MM.1S (cell line): ENCODE results near the gene LDLRAD3.

Experiments
- CTCF ChIP-seq: fragments of 300-600 bp; sonication (generic); IDR thresholded peaks from 2 replicates; pipeline ENCODE4 v1.5.1; 2016; ENCODE audit warnings: antibody characterized with exemption, low read length, mixed read lengths
- EZH2 ChIP-seq: fragments of 300-600 bp; sonication (generic); optimal IDR thresholded peaks from 2 replicates; pipeline ENCODE3; 2017; ENCODE audit warnings: low read depth, mild to moderate bottlenecking, antibody characterized with exemption, low read length, mixed read lengths

DNA sequence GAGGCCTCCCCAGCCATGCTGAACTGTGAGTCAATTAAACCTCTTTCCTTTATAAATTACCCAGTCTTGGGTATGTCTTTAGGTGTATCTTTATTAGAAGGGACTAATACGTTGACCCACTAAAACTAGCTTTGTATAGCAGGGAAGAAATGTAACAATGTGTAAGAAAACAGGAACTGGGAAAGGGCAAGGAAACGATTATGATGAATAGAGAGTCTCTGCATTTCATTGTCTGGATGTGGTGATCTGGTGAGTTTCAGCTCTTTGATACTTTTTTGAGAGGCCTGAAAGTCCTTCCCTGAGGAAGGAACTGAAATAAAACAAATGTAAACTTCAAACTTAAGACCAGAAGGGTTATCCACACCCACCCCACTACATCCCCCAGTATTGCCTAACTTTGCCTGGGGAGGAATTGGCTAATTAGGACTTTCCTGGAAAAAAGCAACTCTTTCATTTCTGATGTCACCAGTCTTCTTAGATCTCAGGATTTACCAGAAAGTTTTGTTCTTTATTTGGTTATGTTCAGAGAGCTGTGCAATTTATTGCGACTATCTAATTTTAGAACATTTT, 119.0 kb downstream of the LDLRAD3 start:
- TF ChIP-seq CTCF = no peak
- TF ChIP-seq EZH2 = no peak
